GM12878 (cell line): Measurements from ENCODE around the gene TPRN. TPM values are rescaled to one million over a fixed set of nuclear protein-coding genes. Genes with fewer than 3 reads are reported as not detected.

ENCODE experiments used
- ATAC-seq: fragments of 200-7000 bp; cut with Tn5 transposase; 3 replicates; pipeline ENCODE4 v1.9.1; 2020; ENCODE audit warnings: mild to moderate bottlenecking, moderate library complexity
- BruUV-seq: library from RNA; stranded (reverse); fragments of 400-500 nt; replicated peaks from 2 replicates; lab custom pipeline; 2021; lab: Mats Ljungman, UMichigan
- CTCF ChIA-PET: fragments of 300-600 bp; sonication (Branson Sonifier 250); formaldehyde crosslinking; extraction: SDS; loops from one replicate; lab custom pipeline; 2021; ENCODE audit warnings: inconsistent platforms; lab: Yijun Ruan, JAX
- POLR2A ChIA-PET: fragments of 350-600 bp; formaldehyde crosslinking; extraction: SDS; loops from one replicate; lab custom pipeline; 2021; ENCODE audit warnings: inconsistent platforms; lab: Charles Lee
- RAD21 ChIA-PET: fragments of 300-600 bp; sonication (Branson Sonifier 250); formaldehyde crosslinking; loops from one replicate; lab custom pipeline; 2023; ENCODE audit warnings: antibody characterized with exemption; ENCODE audit not compliant: unreplicated experiment; lab: Charles Lee
- SMC1A ChIA-PET: fragments of 300-600 bp; sonication (Branson Sonifier 250); formaldehyde crosslinking; loops from one replicate; lab custom pipeline; 2023; ENCODE audit not compliant: unreplicated experiment, uncharacterized antibody; lab: Charles Lee
- DNase-seq: peaks from one replicate; pipeline ENCODE4 v3.0.0-alpha.2; 2011; ENCODE audit warnings: low read depth, low spot score
- FAIRE-seq: peaks from 3 replicates; lab custom pipeline; 2011; peaks lifted over from hg19 to GRCh38; lab: Jason Lieb, UNC
- H2AFZ ChIP-seq: 2 replicates; pipeline ENCODE4 v1.6.0; 2011; ENCODE audit warnings: low read depth, low read length, control low read depth; ENCODE audit not compliant: control insufficient read depth
- H3K27ac ChIP-seq: 2 replicates; pipeline ENCODE4 v1.5.1; 2011; ENCODE audit warnings: control low read depth; ENCODE audit not compliant: control insufficient read depth, insufficient read depth
- H3K27me3 ChIP-seq, 2 experiments: replicated peaks in 1 of 2; 2 replicates each; pipeline versions ENCODE4 v1.6.0 to v1.6.1; 2011; ENCODE audit warnings: low read length in 1 of 2; ENCODE audit not compliant: control insufficient read depth in 2 of 2, insufficient read depth in 2 of 2
- H3K36me3 ChIP-seq, 2 experiments: 2 replicates each; pipeline ENCODE4 v1.5.1; 2011; ENCODE audit warnings: low read length in 1 of 2; ENCODE audit not compliant: control insufficient read depth in 2 of 2, insufficient read depth in 2 of 2
- H3K4me1 ChIP-seq: 2 replicates; pipeline ENCODE4 v1.6.1; 2011; ENCODE audit warnings: mild to moderate bottlenecking, low read length, moderate library complexity, mixed read lengths; ENCODE audit not compliant: control insufficient read depth, insufficient read depth
- H3K4me2 ChIP-seq: 2 replicates; pipeline ENCODE4 v1.6.0; 2011; ENCODE audit warnings: control low read depth; ENCODE audit not compliant: control insufficient read depth, insufficient read depth
- H3K4me3 ChIP-seq: fragments of 200-600 bp; sonication (generic); 2 replicates; pipeline ENCODE4 v1.5.1; 2016
- H3K79me2 ChIP-seq: 2 replicates; pipeline ENCODE4 v1.6.0; 2011; ENCODE audit warnings: low read length; ENCODE audit not compliant: control insufficient read depth, insufficient read depth
- H3K9ac ChIP-seq: 2 replicates; pipeline ENCODE4 v1.8.0; 2011; ENCODE audit warnings: low read length, control low read depth, mixed read lengths; ENCODE audit not compliant: control insufficient read depth, insufficient read depth
- H3K9me3 ChIP-seq: replicated peaks from 3 replicates; pipeline ENCODE4 v1.5.1; 2011; ENCODE audit warnings: mild to moderate bottlenecking, low read length; ENCODE audit not compliant: control insufficient read depth, insufficient read depth
- H4K20me1 ChIP-seq: 2 replicates; pipeline ENCODE4 v1.6.0; 2011; ENCODE audit not compliant: control insufficient read depth, insufficient read depth
- CHD1 ChIP-seq: IDR thresholded peaks from 2 replicates; pipeline ENCODE4 v1.6.1; 2012; ENCODE audit warnings: low read depth, low read length, improper control_type of control experiment
- IKZF2 ChIP-seq, 2 experiments: fragments of 450-650 bp; IDR thresholded peaks; 2 replicates each; pipeline ENCODE4 v1.6.1; 2017; ENCODE audit warnings: mild to moderate bottlenecking in 2 of 2, moderate library complexity in 2 of 2
- JUND ChIP-seq: IDR thresholded peaks from 2 replicates; pipeline ENCODE4 v1.6.1; 2012; ENCODE audit warnings: low read depth, mild to moderate bottlenecking, low read length, improper control_type of control experiment, moderate library complexity
- LARP7 ChIP-seq: fragments of 450-650 bp; IDR thresholded peaks from 2 replicates; pipeline ENCODE4 v1.6.1; 2017; ENCODE audit warnings: mild to moderate bottlenecking
- MYC ChIP-seq: IDR thresholded peaks from 2 replicates; pipeline ENCODE4 v1.6.1; 2011; ENCODE audit warnings: mild to moderate bottlenecking, low read length, moderate library complexity, inconsistent platforms; ENCODE audit not compliant: insufficient read depth, insufficient replicate concordance, insufficient read length, severe bottlenecking
- NFIC ChIP-seq: IDR thresholded peaks from 2 replicates; pipeline ENCODE4 v1.6.1; 2012; ENCODE audit warnings: low read depth, mild to moderate bottlenecking, inconsistent platforms, low read length, moderate library complexity
- RELA ChIP-seq: fragments of 450-650 bp; IDR thresholded peaks from 2 replicates; pipeline ENCODE4 v1.8.0; 2014; ENCODE audit warnings: borderline replicate concordance; ENCODE audit not compliant: partially characterized antibody
- YY1 ChIP-seq: IDR thresholded peaks from 2 replicates; pipeline ENCODE4 v1.6.1; 2011; ENCODE audit warnings: low read depth, mild to moderate bottlenecking, low read length
- ZNF217 ChIP-seq: fragments of 450-650 bp; IDR thresholded peaks from 2 replicates; pipeline ENCODE4 v1.6.1; 2017; ENCODE audit warnings: antibody characterized with exemption, mild to moderate bottlenecking
- WGBS: methylation state at CpG from one replicate; pipeline ENCODE4 v1.1.6; 2016; ENCODE audit warnings: low lambda C conversion rate; ENCODE audit not compliant: insufficient replicate concordance, insufficient coverage; ENCODE audit errors: missing lambda C conversion rate; 5-methylcytosine and 5-hydroxymethylcytosine counted together
- in situ Hi-C: fragments of 300-500 bp; cut with MboI; formaldehyde crosslinking; loops from 9 replicates; pipeline ENCODE4 v1.14.3; 2018; ENCODE audit warnings: mixed read lengths
- intact Hi-C: fragments of 100-400 bp; cut with micrococcal nuclease; formaldehyde crosslinking; loops from one replicate; pipeline ENCODE4 v1.14.2; 2022; ENCODE audit not compliant: unreplicated experiment
- polyA plus RNA-seq, 11 experiments: library from polyadenylated mRNA; depleted of rRNA in 4 of 11; unstranded in 6 of 11; stranded (reverse) in 5 of 11; fragments of >200 nt; fragmentation: Nextera tagmentation in 4 of 11; fragmentation: Illumina TruSeq in 1 of 11; extraction: Ambion mirVana in 4 of 11; extraction: Trizol in 1 of 11; gene quantifications; 1 replicate in 1 of 11; 2 replicates in 10 of 11; pipeline versions ENCODE4 v1.2.1 to v1.2.3, GENCODE V29; 2011 to 2016; ENCODE audit warnings: inconsistent platforms in 2 of 11, missing spikeins in 2 of 11, low read depth in 1 of 11
- total RNA-seq, 4 experiments: library from RNA; depleted of rRNA in 3 of 4; stranded (reverse); fragments of >200 nt in 3 of 4; fragmentation: Illumina TruSeq in 1 of 4; extraction: Trizol in 1 of 4; gene quantifications; 2 replicates each; pipeline versions ENCODE4 v1.2.1 to v1.2.3, GENCODE V29; 2013 to 2021
- TF ChIP-seq, protein P1 (sequence below): IDR thresholded peaks from 2 replicates; pipeline ENCODE4 v1.6.1; 2011; ENCODE audit warnings: borderline replicate concordance, low read depth, mild to moderate bottlenecking, moderate library complexity, mixed read lengths, low read length; ENCODE audit not compliant: insufficient read depth; ENCODE audit errors: extremely low read length
- TF ChIP-seq, protein P2 (sequence below): fragments of 450-650 bp; IDR thresholded peaks from 2 replicates; pipeline ENCODE4 v1.6.1; 2017; ENCODE audit warnings: antibody characterized with exemption, mild to moderate bottlenecking, moderate library complexity

TPRN gene
- total and polyA plus RNA-seq, 10 of the 15 experiments (the other 5 are each of a cell fraction or from before 2014, with no cell fraction given) = 0.18 to 19.5 (median 3.1) TPM

DNA sequence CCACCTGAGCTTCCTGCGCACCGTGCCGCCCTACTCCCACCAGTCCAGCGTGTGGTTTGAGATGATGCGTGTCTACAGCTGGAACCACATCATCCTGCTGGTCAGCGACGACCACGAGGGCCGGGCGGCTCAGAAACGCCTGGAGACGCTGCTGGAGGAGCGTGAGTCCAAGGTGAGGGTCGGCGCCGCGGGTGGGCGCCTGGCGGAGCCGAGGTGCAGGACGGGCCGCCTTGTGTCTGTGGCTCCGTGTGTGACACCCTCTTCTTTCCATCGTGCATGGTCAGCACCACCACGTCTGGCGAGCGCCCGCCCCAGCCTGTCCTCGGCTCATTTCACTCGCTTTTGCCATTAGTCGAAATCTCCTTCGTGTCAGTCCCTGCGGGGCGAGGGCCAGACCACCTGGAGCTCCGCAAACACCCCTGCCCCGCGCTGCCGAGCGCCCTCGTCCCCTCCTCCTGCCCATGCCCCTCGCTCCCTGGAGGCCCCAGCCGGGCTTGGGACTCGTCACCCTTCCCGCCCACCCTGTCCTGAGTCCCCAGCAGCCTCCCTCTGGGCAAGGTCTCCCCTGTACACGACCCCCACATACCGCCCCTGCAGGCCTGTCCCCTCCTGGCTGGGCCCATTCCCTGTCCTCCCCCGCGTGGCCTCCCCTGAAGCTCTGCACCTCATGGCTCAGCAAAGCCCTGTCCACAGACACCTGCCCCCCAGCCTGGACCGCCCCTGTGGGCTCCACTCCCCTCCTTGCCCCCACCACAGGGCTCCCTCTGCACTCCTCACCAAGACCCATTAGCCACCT lies 54.6 kb downstream of the TPRN start:
- ChIA-PET CTCF (no interaction called here), RAD21 (no interaction called here), SMC1A (no interaction called here), POLR2A (interaction anchor here (0.5 kb wide), 1 partner anchor 62 kb away, joined by 3 read pairs; no protein-coding TSS in a partner anchor)
- TF ChIP-seq, protein P1, sequence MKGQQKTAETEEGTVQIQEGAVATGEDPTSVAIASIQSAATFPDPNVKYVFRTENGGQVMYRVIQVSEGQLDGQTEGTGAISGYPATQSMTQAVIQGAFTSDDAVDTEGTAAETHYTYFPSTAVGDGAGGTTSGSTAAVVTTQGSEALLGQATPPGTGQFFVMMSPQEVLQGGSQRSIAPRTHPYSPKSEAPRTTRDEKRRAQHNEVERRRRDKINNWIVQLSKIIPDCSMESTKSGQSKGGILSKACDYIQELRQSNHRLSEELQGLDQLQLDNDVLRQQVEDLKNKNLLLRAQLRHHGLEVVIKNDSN = no peak
- TF ChIP-seq IKZF2 (IDR thresholded peaks at IDR 0.05) (no peak), JUND (no peak), CHD1 (no peak), LARP7 (no peak), ZNF217 (no peak), YY1 (no peak), RELA (no peak), MYC (no peak), NFIC (no peak)
- TF ChIP-seq, protein P2, sequence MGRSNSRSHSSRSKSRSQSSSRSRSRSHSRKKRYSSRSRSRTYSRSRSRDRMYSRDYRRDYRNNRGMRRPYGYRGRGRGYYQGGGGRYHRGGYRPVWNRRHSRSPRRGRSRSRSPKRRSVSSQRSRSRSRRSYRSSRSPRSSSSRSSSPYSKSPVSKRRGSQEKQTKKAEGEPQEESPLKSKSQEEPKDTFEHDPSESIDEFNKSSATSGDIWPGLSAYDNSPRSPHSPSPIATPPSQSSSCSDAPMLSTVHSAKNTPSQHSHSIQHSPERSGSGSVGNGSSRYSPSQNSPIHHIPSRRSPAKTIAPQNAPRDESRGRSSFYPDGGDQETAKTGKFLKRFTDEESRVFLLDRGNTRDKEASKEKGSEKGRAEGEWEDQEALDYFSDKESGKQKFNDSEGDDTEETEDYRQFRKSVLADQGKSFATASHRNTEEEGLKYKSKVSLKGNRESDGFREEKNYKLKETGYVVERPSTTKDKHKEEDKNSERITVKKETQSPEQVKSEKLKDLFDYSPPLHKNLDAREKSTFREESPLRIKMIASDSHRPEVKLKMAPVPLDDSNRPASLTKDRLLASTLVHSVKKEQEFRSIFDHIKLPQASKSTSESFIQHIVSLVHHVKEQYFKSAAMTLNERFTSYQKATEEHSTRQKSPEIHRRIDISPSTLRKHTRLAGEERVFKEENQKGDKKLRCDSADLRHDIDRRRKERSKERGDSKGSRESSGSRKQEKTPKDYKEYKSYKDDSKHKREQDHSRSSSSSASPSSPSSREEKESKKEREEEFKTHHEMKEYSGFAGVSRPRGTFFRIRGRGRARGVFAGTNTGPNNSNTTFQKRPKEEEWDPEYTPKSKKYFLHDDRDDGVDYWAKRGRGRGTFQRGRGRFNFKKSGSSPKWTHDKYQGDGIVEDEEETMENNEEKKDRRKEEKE = no peak
- Histone ChIP-seq H3K9me3 (no peaks in the 10 kb centered on the region), H3K79me2 (no peaks in the 10 kb centered on the region), H2AFZ (no peak overlapping the region), H4K20me1 (no peaks in the 10 kb centered on the region), H3K4me1 (peaks cover 6% of the 10 kb centered on the region; the same call in 1 of the 2 replicates), H3K4me2 (no peak overlapping the region), H3K27me3 (peaks cover 0 to 2% of the 10 kb centered on the region in 2 experiments; a peak in 2 of 4 replicates), H3K27ac (no peak overlapping the region), H3K4me3 (no peak overlapping the region), H3K36me3 (no peaks in the 10 kb centered on the region), H3K9ac (no peak overlapping the region)
- in situ Hi-C loops = no loop called here
- DNase-seq = no peak
- 47% methylated on average over 31 of the region's 49 CpGs for WGBS
- intact Hi-C loops = no loop called here
- no TSS peak for BruUV-seq
- no peak for ATAC-seq
- FAIRE-seq = no peak
